Stomach (tissue), 4 donors: ENCODE results near the gene CELSR1.

Experiments
- CTCF ChIP-seq, 7 experiments: fragments of 450-650 bp in 4 of 7; fragments of 200-600 bp in 3 of 7; sonication (generic) in 3 of 7; IDR thresholded peaks; one replicate each; pipeline ENCODE4 v1.5.1; 2016 to 2019; ENCODE audit warnings: antibody characterized with exemption in 7 of 7, control low read depth in 2 of 7, mild to moderate bottlenecking in 1 of 7
- POLR2A ChIP-seq, 4 donors: fragments of 450-650 bp; IDR thresholded peaks; one replicate each; pipeline ENCODE4 v1.6.1; 2016; ENCODE audit warnings: antibody characterized with exemption in 4 of 4, control low read depth in 2 of 4, mild to moderate bottlenecking in 1 of 4, moderate library complexity in 1 of 4
- POLR2AphosphoS5 ChIP-seq, 3 donors: sonication (generic); formaldehyde crosslinking; IDR thresholded peaks; one replicate each; pipeline ENCODE4 v1.6.1; 2016; ENCODE audit warnings: antibody characterized with exemption in 3 of 3

- TF ChIP-seq CTCF (IDR thresholded peaks at IDR 0.05) = no peak
- TF ChIP-seq POLR2AphosphoS5 (IDR thresholded peaks at IDR 0.05) = peak in 2 of 3 donors; percentile 76 to 88
- TF ChIP-seq POLR2A (IDR thresholded peaks at IDR 0.05) = no peak
These were observed 162.6 kb downstream of the CELSR1 start for GRCh38 chr22:46374663-46375474.
